C4-2B (cell line): ENCODE measurements around the gene LUZP1.

Experiments used
- CTCF ChIP-seq: fragments of 450-650 bp; conservative IDR thresholded peaks from 2 replicates; pipeline ENCODE4 v1.5.1; 2017; ENCODE audit warnings: mild to moderate bottlenecking
- ZFX ChIP-seq: fragments of 450-650 bp; IDR thresholded peaks from 2 replicates; pipeline ENCODE4 v1.6.1; 2017

- TF ChIP-seq CTCF: no peak
- TF ChIP-seq ZFX: no peak
Measured at GRCh38 chr1:23210963-23211362, 42.3 kb upstream of the LUZP1 start.
